ENCODE data around the gene FNDC3A. TPM values are rescaled to one million over a fixed set of nuclear protein-coding genes. Genes with fewer than 3 reads are reported as not detected.
"Not testable (repeated sequence)": the region's sequence is repeated elsewhere in the genome, so short reads cannot be mapped to it uniquely, and the experiment has no call there.

FNDC3A gene
- total RNA-seq, 3 donors from 2014 or later (not counting 1 experiment from before 2014, with no cell fraction given) = 38.3 to 46.0 (median 41.5) TPM

DNA sequence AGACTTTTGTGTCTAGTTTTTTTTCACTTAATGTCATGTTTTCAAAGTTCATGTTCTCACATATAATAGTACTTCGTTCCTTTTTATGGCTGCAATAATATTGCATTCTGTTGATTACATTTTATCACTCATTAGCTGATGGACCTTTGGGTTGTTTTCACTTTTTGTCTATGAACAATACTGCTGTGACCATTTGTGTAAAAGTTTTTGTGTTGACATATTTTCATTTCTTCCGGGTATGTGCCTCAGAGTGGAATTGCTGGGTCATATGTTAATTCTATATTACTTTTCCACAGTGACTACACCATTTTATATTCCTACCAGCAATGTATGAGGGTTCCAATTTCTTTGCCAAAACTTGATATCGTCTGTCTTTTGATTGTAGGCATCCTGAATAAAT lies 158.6 kb downstream of the FNDC3A start:
- Histone ChIP-seq H3K4me3 (ENCODE audit: low read length) (no peak overlapping the region), H3K9me3 (ENCODE audit: control insufficient read depth, insufficient read depth, low read length) (no peaks in the 10 kb centered on the region), H3K27me3 (ENCODE audit: control insufficient read depth, insufficient read depth, low read length) (no peaks in the 10 kb centered on the region), H3K4me1 (ENCODE audit: control insufficient read depth, insufficient read depth, low read length) (no peaks in the 10 kb centered on the region), H3K36me3 (ENCODE audit: control insufficient read depth, insufficient read depth, low read length) (peaks cover 65% of the 10 kb centered on the region), H3K27ac (ENCODE audit: low read length) (no peak overlapping the region)
- Mint-ChIP-seq H3K9me3 (no peaks in the 10 kb centered on the region), H3K27me3 (ENCODE audit: low read depth in 2 of 2) (no peaks in the 10 kb centered on the region), H3K4me3 (no peak overlapping the region), H3K27ac (no peak overlapping the region), H3K4me1 (peaks cover 13 to 22% of the 10 kb centered on the region in 2 donors), H3K36me3 (peaks cover 41% of the 10 kb centered on the region)
- ATAC-seq = no peak
- no CpG with 5 or more reads among the region's 3 CpGs for WGBS (ENCODE audit: insufficient coverage)
- no peak for DNase-seq
- TF ChIP-seq, protein P1, sequence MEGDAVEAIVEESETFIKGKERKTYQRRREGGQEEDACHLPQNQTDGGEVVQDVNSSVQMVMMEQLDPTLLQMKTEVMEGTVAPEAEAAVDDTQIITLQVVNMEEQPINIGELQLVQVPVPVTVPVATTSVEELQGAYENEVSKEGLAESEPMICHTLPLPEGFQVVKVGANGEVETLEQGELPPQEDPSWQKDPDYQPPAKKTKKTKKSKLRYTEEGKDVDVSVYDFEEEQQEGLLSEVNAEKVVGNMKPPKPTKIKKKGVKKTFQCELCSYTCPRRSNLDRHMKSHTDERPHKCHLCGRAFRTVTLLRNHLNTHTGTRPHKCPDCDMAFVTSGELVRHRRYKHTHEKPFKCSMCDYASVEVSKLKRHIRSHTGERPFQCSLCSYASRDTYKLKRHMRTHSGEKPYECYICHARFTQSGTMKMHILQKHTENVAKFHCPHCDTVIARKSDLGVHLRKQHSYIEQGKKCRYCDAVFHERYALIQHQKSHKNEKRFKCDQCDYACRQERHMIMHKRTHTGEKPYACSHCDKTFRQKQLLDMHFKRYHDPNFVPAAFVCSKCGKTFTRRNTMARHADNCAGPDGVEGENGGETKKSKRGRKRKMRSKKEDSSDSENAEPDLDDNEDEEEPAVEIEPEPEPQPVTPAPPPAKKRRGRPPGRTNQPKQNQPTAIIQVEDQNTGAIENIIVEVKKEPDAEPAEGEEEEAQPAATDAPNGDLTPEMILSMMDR (IDR thresholded peaks at IDR 0.05) = no peak
- intact Hi-C loops (cut with micrococcal nuclease) = no loop called here

DNA sequence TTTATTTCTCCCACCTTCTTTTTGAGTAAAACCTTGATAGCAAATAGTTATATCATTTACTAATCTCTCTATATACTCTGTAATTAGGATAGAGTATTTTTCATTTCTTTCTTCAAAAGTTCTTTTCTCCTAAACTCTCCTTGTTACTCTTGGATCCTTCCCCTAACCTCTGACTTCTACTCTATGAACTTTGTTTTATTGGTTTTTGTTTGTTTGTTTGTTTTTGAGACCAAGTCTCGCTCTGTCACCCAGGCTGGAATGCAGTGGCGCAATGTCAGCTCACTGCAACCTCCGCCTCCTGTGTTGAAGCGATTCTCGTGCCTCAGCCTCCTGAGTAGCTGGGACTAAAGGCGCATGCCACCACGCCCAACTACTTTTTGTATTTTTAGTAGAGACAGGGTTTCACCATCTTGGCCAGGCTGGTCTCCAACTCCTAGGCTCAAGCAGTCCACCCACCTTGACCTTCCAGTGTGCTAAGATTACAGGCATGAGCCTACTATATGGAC lies 161.5 kb downstream of the FNDC3A start:
- WGBS (ENCODE audit: insufficient coverage) = over 99% methylated on average over 7 of the region's 7 CpGs
- H3K27ac Mint-ChIP-seq; H3K27ac ChIP-seq (ENCODE audit: low read length): not testable (repeated sequence)

DNA sequence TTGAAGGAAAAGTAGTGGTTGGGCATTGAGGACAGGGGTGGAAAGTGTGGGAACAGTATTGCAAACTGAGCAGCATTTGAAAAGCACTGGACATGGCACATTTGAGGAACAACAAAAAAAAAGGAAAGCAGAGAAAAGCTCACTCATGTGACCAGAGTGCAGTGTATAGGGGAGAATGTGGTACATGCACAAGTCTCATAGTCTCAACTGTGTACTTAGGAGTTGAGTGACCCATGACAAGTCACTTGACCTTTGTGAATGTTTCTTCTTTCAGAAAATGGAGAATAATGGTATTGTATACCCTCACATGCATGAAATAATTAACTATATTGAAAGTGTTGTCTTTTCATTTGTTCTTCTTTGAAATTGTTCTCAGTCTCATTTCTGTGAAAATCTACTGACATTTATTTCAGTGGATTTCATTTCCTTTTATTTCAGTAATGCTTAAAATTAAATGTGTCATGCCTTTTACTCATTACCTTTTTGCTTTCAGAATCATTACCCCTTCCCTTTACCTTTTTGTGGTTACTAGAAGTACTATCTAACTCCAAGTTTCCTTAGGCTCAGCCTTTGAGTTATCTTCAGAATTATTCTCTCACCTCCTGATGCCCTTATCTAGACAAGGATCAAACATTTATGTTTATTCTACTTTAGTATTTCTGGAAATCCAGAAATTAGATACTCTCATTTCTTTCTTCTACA lies 165.3 kb downstream of the FNDC3A start:
- TF ChIP-seq, protein P1 (IDR thresholded peaks at IDR 0.05) = no peak
- H3K36me3 ChIP-seq (ENCODE audit: control insufficient read depth, insufficient read depth, low read length) = peaks cover 69% of the 10 kb centered on the region
- Mint-ChIP-seq H3K27ac (peak overlapping the region; percentile 19 to 67), H3K36me3 (peaks cover 12% of the 10 kb centered on the region), H3K4me1 (peaks cover 5 to 11% of the 10 kb centered on the region in 2 donors), H3K9me3 (no peaks in the 10 kb centered on the region), H3K27me3 (ENCODE audit: low read depth in 2 of 2) (no peaks in the 10 kb centered on the region), H3K4me3 (no peak overlapping the region)
- no peak overlapping the region for H3K27ac ChIP-seq (ENCODE audit: low read length)
- intact Hi-C loops (cut with micrococcal nuclease) = loop anchor here (10.0 kb wide), 1 partner anchor 166 kb away; the partner anchor contains the start of gene FNDC3A
- DNase-seq (no peak), ATAC-seq (no peak)
- no peak overlapping the region for H3K4me3 ChIP-seq (ENCODE audit: low read length)
- H3K4me1 ChIP-seq (ENCODE audit: control insufficient read depth, insufficient read depth, low read length) = no peaks in the 10 kb centered on the region
- no peaks in the 10 kb centered on the region for H3K9me3 ChIP-seq (ENCODE audit: control insufficient read depth, insufficient read depth, low read length)
- H3K27me3 ChIP-seq (ENCODE audit: control insufficient read depth, insufficient read depth, low read length) = no peaks in the 10 kb centered on the region

More for the DNA sequence above, 161.5 kb downstream of the FNDC3A start:
- H3K4me3 ChIP-seq (ENCODE audit: low read length); H3K4me3 Mint-ChIP-seq; ATAC-seq; H3K9me3 ChIP-seq (ENCODE audit: control insufficient read depth, insufficient read depth, low read length); H3K9me3 Mint-ChIP-seq; H3K27me3 Mint-ChIP-seq (ENCODE audit: low read depth in 2 of 2); H3K27me3 ChIP-seq (ENCODE audit: control insufficient read depth, insufficient read depth, low read length); H3K4me1 ChIP-seq (ENCODE audit: control insufficient read depth, insufficient read depth, low read length); intact Hi-C loops (cut with micrococcal nuclease); DNase-seq: not testable (repeated sequence)
- peaks cover 74% of the 10 kb centered on the region for H3K36me3 ChIP-seq (ENCODE audit: control insufficient read depth, insufficient read depth, low read length)
- peaks cover 16 to 19% of the 10 kb centered on the region in 2 donors for H3K4me1 Mint-ChIP-seq
- H3K36me3 Mint-ChIP-seq = peaks cover 30% of the 10 kb centered on the region

DNA sequence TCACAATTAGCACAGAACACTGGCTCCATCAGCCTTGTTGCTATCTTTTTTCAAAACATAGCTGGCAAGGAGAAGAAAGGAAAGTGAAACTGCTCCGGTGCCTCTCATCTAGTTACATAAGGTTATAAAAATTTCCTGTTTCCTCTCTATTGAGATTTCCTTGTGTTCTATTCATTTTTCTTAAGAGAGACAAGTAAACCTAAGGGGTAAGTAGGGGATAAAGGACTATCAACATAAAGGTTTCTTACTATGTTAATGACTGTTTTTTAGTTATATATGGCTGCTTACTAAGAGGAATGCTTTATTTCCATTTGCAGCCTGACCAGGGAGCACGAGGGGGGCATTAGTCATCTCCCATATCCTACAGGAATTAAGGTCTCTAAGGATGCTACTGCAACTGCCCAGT lies 171.2 kb downstream of the FNDC3A start:
- peaks cover 4% of the 10 kb centered on the region for H3K4me1 ChIP-seq (ENCODE audit: control insufficient read depth, insufficient read depth, low read length)
- DNase-seq = peak in 1 of 2 donors; percentile 76
- H3K9me3 ChIP-seq (ENCODE audit: control insufficient read depth, insufficient read depth, low read length) = no peaks in the 10 kb centered on the region
- no peaks in the 10 kb centered on the region for H3K27me3 ChIP-seq (ENCODE audit: control insufficient read depth, insufficient read depth, low read length)
- TF ChIP-seq, protein P1 (IDR thresholded peaks at IDR 0.05) = no peak
- peaks cover 21 to 29% of the 10 kb centered on the region in 2 donors for H3K4me1 Mint-ChIP-seq
- H3K27ac ChIP-seq (ENCODE audit: low read length) = peak overlapping the region; percentile 70
- H3K27me3 Mint-ChIP-seq (ENCODE audit: low read depth in 2 of 2) = no peaks in the 10 kb centered on the region
- WGBS (ENCODE audit: insufficient coverage) = 50% methylated on average over 1 of the region's 2 CpGs
- peaks cover 0 to 10% of the 10 kb centered on the region in 2 donors for H3K9me3 Mint-ChIP-seq
- ATAC-seq = peak; percentile 75 to 85 (median 76)
- H3K4me3 ChIP-seq (ENCODE audit: low read length) = peak overlapping the region; percentile 19
- intact Hi-C loops (cut with micrococcal nuclease) = loop anchor here (10.0 kb wide), 1 partner anchor 172 kb away; the partner anchor contains the start of gene FNDC3A
- H3K27ac Mint-ChIP-seq = peak overlapping the region; percentile 90 to 94
- peaks cover 29% of the 10 kb centered on the region for H3K36me3 Mint-ChIP-seq
- H3K36me3 ChIP-seq (ENCODE audit: control insufficient read depth, insufficient read depth, low read length) = peaks cover 28% of the 10 kb centered on the region
- peak overlapping the region; percentile 83 for H3K4me3 Mint-ChIP-seq

Data from natural killer cell (primary cell).